Kidney (tissue), 14 donors: ENCODE measurements around the gene MYCBP. TPM values are rescaled to one million over a fixed set of nuclear protein-coding genes. Genes with fewer than 3 reads are reported as not detected.

Experiments
- DNase-seq, 5 donors: peaks; one replicate each; pipeline ENCODE4 v3.0.0-alpha.2; 2013 to 2020
- FAIRE-seq: peaks from 2 replicates; lab custom pipeline; 2012; peaks lifted over from hg19 to GRCh38; lab: Jason Lieb, UNC
- H3K27ac ChIP-seq, 2 donors: one replicate each; pipeline ENCODE4 v1.7.0; 2013; ENCODE audit warnings: low read depth in 2 of 2, low read length in 2 of 2, inconsistent platforms in 1 of 2
- H3K27me3 ChIP-seq: one replicate; pipeline ENCODE4 v1.7.1; 2013; ENCODE audit warnings: low read length, inconsistent platforms; ENCODE audit not compliant: control insufficient read depth, insufficient read depth
- H3K36me3 ChIP-seq, 3 donors: one replicate each; pipeline versions ENCODE4 v1.7.0 to v1.7.1; 2013; ENCODE audit warnings: low read length in 3 of 3, control low read depth in 1 of 3, inconsistent platforms in 1 of 3; ENCODE audit not compliant: insufficient read depth in 3 of 3, control insufficient read depth in 2 of 3
- H3K4me1 ChIP-seq, 3 donors: one replicate each; pipeline versions ENCODE4 v1.7.0 to v1.7.1; 2013; ENCODE audit warnings: low read length in 3 of 3, inconsistent platforms in 1 of 3, low read depth in 1 of 3; ENCODE audit not compliant: control insufficient read depth in 2 of 3, insufficient read depth in 2 of 3
- H3K4me3 ChIP-seq, 3 donors: one replicate each; pipeline versions ENCODE4 v1.7.0 to v1.8.1; 2013; ENCODE audit warnings: low read length in 3 of 3, control low read depth in 1 of 3, inconsistent platforms in 1 of 3
- H3K9ac ChIP-seq, 3 donors: one replicate each; pipeline versions ENCODE4 v1.7.0 to v1.7.1; 2013; ENCODE audit warnings: low read length in 3 of 3, control low read depth in 1 of 3, inconsistent platforms in 1 of 3
- H3K9me3 ChIP-seq, 3 donors: one replicate each; pipeline versions ENCODE4 v1.7.0 to v1.7.1; 2013; ENCODE audit warnings: low read length in 3 of 3, control low read depth in 1 of 3, inconsistent platforms in 1 of 3; ENCODE audit not compliant: control insufficient read depth in 2 of 3, insufficient read depth in 1 of 3
- intact Hi-C: fragments of 100-400 bp; cut with DNase I; formaldehyde crosslinking; loops from one replicate; pipeline ENCODE4 v1.11.1; 2022
- polyA plus RNA-seq: library from polyadenylated mRNA; stranded (reverse); fragments of 350-450 nt; fragmentation: Illumina TruSeq; extraction: RNeasy Lipid Tissue Mini Kit (QIAGEN cat#74804); gene quantifications from one replicate; pipeline ENCODE4 v1.2.3, GENCODE V29; 2014; ENCODE audit warnings: low read depth, low replicate concordance; ENCODE audit not compliant: insufficient read depth
- total RNA-seq: library from RNA; stranded (reverse); fragmentation: NEBNext Ultra II Directional; extraction: Animal tissue kit (Norgen Biotek cat#: 25700); gene quantifications from one replicate; pipeline ENCODE4 v1.2.1, GENCODE V29; 2021
- TF ChIP-seq, protein P1 (sequence below): IDR thresholded peaks from 3 replicates; pipeline ENCODE4 v1.5.1; 2012; ENCODE audit warnings: mild to moderate bottlenecking, moderate library complexity, borderline replicate concordance; ENCODE audit not compliant: insufficient read depth; ENCODE audit errors: extremely low read depth
- donor health status: control.
- donor health status: control.
- donor health status: control.
- donor health status: control.
- donor health status: control.
- donor health status: DM: yes; HTN: yes; CAD: no.
- donor health status: Normal renal cell carcinoma (clear cell type).

The MYCBP gene
- total and polyA plus RNA-seq, 2 donors from 2014 or later = 20.6 to 31.1 TPM

DNA sequence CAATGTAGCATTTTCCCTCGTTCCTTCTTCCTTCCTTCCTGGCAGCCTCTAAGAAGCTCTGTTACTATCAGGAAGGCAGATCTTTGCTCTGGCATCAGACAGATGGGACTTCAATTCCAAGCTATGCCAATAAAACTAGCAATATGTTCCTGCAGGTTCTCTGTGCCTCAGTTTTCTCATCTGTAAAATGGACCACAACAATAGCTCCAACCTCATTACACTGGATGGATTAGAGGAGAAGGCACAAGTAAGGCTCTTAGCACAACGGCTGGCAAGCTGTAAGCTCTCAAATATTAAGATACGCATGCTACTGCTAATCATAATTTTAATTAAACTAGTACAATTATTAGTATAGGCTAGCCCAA, 40.8 kb downstream of the MYCBP start:
- FAIRE-seq = no peak
- Histone ChIP-seq H3K4me3 (no peak overlapping the region), H3K9ac (no peak overlapping the region), H3K27me3 (no peaks in the 10 kb centered on the region), H3K9me3 (no peaks in the 10 kb centered on the region), H3K27ac (no peak overlapping the region), H3K36me3 (no peaks in the 10 kb centered on the region), H3K4me1 (no peaks in the 10 kb centered on the region)
- TF ChIP-seq, protein P1, sequence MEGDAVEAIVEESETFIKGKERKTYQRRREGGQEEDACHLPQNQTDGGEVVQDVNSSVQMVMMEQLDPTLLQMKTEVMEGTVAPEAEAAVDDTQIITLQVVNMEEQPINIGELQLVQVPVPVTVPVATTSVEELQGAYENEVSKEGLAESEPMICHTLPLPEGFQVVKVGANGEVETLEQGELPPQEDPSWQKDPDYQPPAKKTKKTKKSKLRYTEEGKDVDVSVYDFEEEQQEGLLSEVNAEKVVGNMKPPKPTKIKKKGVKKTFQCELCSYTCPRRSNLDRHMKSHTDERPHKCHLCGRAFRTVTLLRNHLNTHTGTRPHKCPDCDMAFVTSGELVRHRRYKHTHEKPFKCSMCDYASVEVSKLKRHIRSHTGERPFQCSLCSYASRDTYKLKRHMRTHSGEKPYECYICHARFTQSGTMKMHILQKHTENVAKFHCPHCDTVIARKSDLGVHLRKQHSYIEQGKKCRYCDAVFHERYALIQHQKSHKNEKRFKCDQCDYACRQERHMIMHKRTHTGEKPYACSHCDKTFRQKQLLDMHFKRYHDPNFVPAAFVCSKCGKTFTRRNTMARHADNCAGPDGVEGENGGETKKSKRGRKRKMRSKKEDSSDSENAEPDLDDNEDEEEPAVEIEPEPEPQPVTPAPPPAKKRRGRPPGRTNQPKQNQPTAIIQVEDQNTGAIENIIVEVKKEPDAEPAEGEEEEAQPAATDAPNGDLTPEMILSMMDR = no peak
- intact Hi-C loops = loop anchor here (10.0 kb wide), 1 partner anchor 798 kb away; no protein-coding TSS in a partner anchor
- no peak for DNase-seq

DNA sequence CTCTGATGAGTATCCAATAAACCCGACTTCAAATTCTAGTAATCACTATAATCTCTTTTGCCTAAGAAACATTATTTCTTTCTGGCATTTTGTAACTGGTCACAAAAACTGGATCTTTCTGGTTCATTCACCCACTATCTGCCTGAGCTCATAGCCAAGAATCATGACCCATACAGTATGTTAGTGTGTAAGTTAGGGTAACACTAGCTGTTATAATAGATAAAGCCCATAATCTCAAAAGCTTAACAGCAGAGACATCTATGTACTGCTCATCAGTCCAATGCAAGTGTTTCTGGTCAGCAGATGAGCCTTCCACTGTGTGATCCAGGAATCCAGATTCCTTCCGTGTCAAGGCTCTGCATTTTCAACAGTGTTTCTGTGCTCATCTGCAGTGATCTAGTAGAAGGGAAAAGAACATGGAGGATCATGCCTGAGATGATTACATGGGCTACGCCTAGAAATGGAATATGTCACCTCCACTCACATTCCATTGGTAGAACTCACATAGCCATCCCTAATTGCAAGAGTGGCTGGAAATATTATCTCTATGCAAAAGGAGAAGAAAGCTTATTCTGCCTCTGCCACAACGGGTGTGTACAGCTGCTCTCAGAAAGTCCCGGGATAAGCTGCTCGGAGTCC, 41.3 kb downstream of the MYCBP start:
- TF ChIP-seq, protein P1 = no peak
- Histone ChIP-seq H3K36me3 (no peaks in the 10 kb centered on the region), H3K4me3 (no peak overlapping the region), H3K4me1 (no peaks in the 10 kb centered on the region), H3K9ac (no peak overlapping the region), H3K9me3 (no peaks in the 10 kb centered on the region), H3K27me3 (no peaks in the 10 kb centered on the region), H3K27ac (no peak overlapping the region)
- DNase-seq = no peak
- intact Hi-C loops = loop anchor here (10.0 kb wide), 1 partner anchor 797 kb away; no protein-coding TSS in a partner anchor
- FAIRE-seq = no peak

DNA sequence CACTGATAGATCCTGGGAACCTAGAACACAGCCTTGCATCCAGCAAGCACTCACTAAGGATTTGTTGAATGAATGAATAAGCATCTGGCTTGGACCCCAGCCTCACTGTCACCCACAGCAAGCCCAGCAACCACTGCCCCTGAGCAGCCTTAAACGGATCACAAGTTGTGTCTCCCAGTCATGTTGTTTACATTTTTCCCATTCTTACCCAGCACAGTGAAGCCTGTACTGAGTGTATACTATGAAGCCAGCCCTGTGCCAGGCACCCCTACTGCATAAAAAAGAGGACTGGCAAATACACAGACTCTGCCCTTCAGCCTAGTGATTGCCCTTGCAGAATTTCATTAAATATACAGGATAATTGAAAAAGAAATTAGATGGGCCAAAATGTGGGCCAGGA, 43.8 kb downstream of the MYCBP start:
- no peak overlapping the region for H3K4me3 ChIP-seq
- TF ChIP-seq, protein P1 = no peak
- H3K9ac ChIP-seq = no peak overlapping the region
- intact Hi-C loops = no loop called here
- FAIRE-seq (no peak), DNase-seq (no peak)
- H3K9me3 ChIP-seq = no peaks in the 10 kb centered on the region
- no peak overlapping the region for H3K27ac ChIP-seq
- H3K4me1 ChIP-seq = no peaks in the 10 kb centered on the region
- H3K36me3 ChIP-seq = no peaks in the 10 kb centered on the region
- no peaks in the 10 kb centered on the region for H3K27me3 ChIP-seq

DNA sequence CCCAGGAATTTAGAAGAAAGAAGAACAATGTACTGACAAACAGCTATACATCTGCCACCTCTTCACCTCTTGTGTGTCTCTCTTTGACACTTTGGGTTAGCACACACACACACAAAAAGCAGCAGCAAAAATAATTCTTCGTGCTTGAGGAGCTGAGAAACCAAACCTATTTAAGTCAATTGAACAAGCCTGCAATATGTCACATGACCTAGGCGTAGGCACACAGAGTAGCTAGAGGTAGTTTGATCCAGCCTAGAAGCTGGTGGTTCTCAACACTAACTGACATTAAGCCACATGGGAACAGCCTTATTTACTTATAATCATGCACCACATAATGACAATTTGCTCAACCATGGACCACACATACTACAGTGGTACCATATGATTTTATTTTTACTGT, 45.8 kb downstream of the MYCBP start:
- no peak for FAIRE-seq
- Histone ChIP-seq H3K4me3 (no peak overlapping the region), H3K27me3 (no peaks in the 10 kb centered on the region), H3K9ac (no peak overlapping the region), H3K4me1 (no peaks in the 10 kb centered on the region), H3K27ac (no peak overlapping the region), H3K9me3 (no peaks in the 10 kb centered on the region), H3K36me3 (no peaks in the 10 kb centered on the region)
- intact Hi-C loops = no loop called here
- TF ChIP-seq, protein P1 = no peak
- no peak for DNase-seq
